Uterus (tissue), 4 donors: ENCODE data around the gene BNC2. TPM values are rescaled to one million over a fixed set of nuclear protein-coding genes. Genes with fewer than 3 reads are reported as not detected.

Experiments used
- DNase-seq, 2 donors: peaks; one replicate each; pipeline ENCODE4 v3.0.0-alpha.2; 2019 to 2020
- H3K27ac ChIP-seq, 2 donors: fragments of 200-600 bp; sonication (generic); 1 replicate in 1 of 2; 2 replicates in 1 of 2; pipeline ENCODE4 v1.5.1; 2016 to 2018
- H3K27me3 ChIP-seq, 2 donors: fragments of 200-600 bp; sonication (generic); one replicate each; pipeline ENCODE4 v1.5.1; 2018 to 2019; ENCODE audit warnings: control low read depth in 1 of 2
- H3K36me3 ChIP-seq, 2 donors: fragments of 200-600 bp; sonication (generic); one replicate each; pipeline ENCODE4 v1.5.1; 2019; ENCODE audit warnings: control low read depth in 1 of 2
- H3K4me1 ChIP-seq, 2 donors: fragments of 200-600 bp; sonication (generic); one replicate each; pipeline ENCODE4 v1.5.1; 2018 to 2019; ENCODE audit warnings: control low read depth in 1 of 2
- H3K4me3 ChIP-seq, 2 donors: fragments of 200-600 bp; sonication (generic); 1 replicate in 1 of 2; 2 replicates in 1 of 2; pipeline ENCODE4 v1.5.1; 2018 to 2019; ENCODE audit warnings: mild to moderate bottlenecking in 1 of 2
- H3K9me3 ChIP-seq, 2 donors: fragments of 200-600 bp; sonication (generic); one replicate each; pipeline ENCODE4 v1.5.1; 2019; ENCODE audit warnings: control low read depth in 1 of 2
- CTCF ChIP-seq, 4 experiments: fragments of 200-600 bp in 2 of 4; fragments of 450-650 bp in 2 of 4; sonication (generic) in 2 of 4; IDR thresholded peaks; one replicate each; pipeline ENCODE4 v1.5.1; 2016 to 2019; ENCODE audit warnings: antibody characterized with exemption in 4 of 4, mild to moderate bottlenecking in 2 of 4, moderate library complexity in 1 of 4
- POLR2A ChIP-seq, 2 donors: fragments of 450-650 bp; IDR thresholded peaks; one replicate each; pipeline ENCODE4 v1.6.1; 2016; ENCODE audit warnings: antibody characterized with exemption in 2 of 2, mild to moderate bottlenecking in 1 of 2, moderate library complexity in 1 of 2
- intact Hi-C: fragments of 100-400 bp; cut with DNase I; formaldehyde crosslinking; loops from one replicate; pipeline ENCODE4 v1.15.1; 2023; ENCODE audit warnings: low total_unique reads
- total RNA-seq, 4 donors: library from RNA; depleted of rRNA in 3 of 4; stranded (reverse); fragments of >200 nt in 3 of 4; gene quantifications; one replicate each; pipeline versions ENCODE4 v1.1.0 to v1.2.4, GENCODE V29; 2014 to 2023
- donor health status: DM: yes; HTN: yes; CAD: no.

The BNC2 gene
- total RNA-seq, 4 donors from 2014 or later: 85.9 to 293 (median 93.4) TPM

DNA sequence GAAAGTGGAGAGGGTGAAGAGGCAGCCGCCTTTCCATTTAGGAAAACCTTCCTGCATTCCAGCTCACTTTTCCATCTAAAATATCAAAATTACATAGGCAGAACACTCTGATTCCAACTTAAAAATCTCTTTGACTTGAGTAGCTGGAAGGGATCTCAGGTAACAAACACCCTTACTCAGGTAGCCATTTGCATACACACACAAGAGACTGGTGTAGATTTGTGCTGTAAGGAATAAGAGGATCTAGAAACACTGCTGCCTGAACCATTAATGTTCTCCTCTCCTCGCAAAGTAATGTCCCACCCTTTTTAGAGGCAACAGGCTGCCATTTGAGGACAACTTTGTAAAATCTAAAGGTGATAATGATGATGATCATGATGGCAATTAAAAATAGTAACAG is 53.5 kb downstream of the BNC2 start:
- no peak for DNase-seq
- Histone ChIP-seq H3K9me3 (no peaks in the 10 kb centered on the region), H3K36me3 (no peaks in the 10 kb centered on the region), H3K27me3 (no peaks in the 10 kb centered on the region), H3K4me3 (no peak overlapping the region), H3K4me1 (peaks cover 0 to 5% of the 10 kb centered on the region in 2 donors), H3K27ac (peak overlapping the region; percentile 4)
- TF ChIP-seq CTCF (IDR thresholded peaks at IDR 0.05) (no peak), POLR2A (IDR thresholded peaks at IDR 0.05) (no peak)
- intact Hi-C loops: no loop called here

DNA sequence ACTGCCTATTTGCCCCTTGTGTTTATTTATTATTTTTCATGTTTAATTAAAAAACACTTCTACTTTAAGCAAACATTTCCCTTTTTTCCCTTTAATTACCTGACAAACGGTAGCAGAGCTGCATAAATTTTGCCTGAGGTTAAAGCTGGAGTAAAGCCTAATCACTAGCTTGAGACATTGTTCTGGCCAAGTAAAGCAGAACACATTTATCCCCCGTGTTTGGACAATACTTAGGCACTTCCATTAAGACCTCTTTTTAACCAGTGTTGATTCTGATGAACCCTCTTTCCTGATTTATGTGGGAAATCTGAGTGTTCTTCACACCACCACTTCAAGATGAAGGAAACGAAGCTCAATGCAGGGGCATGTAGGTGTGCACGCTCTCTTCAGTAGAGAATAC is 54.5 kb downstream of the BNC2 start:
- H3K27me3 ChIP-seq: no peaks in the 10 kb centered on the region
- DNase-seq: no peak
- no peaks in the 10 kb centered on the region for H3K36me3 ChIP-seq
- no peak for TF ChIP-seq POLR2A (IDR thresholded peaks at IDR 0.05)
- TF ChIP-seq CTCF (IDR thresholded peaks at IDR 0.05): no peak
- H3K9me3 ChIP-seq: no peaks in the 10 kb centered on the region
- intact Hi-C loops: no loop called here
- H3K4me3 ChIP-seq: no peak overlapping the region
- peaks cover 0 to 5% of the 10 kb centered on the region in 2 donors for H3K4me1 ChIP-seq
- H3K27ac ChIP-seq: no peak overlapping the region

DNA sequence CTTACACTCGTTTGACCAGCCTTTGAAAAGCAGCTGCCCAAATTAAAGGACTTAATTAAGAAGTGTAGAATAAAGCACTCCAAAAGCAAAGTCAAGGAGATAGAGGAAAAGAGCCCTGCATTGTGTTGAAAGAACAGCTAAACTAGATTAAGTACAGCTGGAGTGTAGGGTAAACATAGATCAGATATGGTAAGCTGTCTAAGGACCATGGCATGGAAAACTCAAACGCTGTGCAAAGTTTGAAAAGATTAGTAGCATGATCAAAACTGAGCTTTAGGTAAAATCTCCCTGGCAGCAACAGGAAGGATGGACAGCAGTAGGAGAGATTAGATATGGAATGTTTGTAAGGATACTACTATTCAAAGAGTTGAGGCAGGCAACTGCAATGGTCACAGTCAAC is 55.4 kb downstream of the BNC2 start:
- peaks cover 0 to 5% of the 10 kb centered on the region in 2 donors for H3K4me1 ChIP-seq
- H3K27ac ChIP-seq: no peak overlapping the region
- no peaks in the 10 kb centered on the region for H3K9me3 ChIP-seq
- H3K4me3 ChIP-seq: no peak overlapping the region
- no peaks in the 10 kb centered on the region for H3K36me3 ChIP-seq
- H3K27me3 ChIP-seq: no peaks in the 10 kb centered on the region
- intact Hi-C loops: no loop called here
- no peak for TF ChIP-seq CTCF (IDR thresholded peaks at IDR 0.05)
- TF ChIP-seq POLR2A (IDR thresholded peaks at IDR 0.05): no peak
- DNase-seq: no peak

GRCh38 chr9:16813838-16814237 is 56.6 kb downstream of the BNC2 start:
- DNase-seq: no peak
- Histone ChIP-seq H3K27me3 (no peaks in the 10 kb centered on the region), H3K4me3 (no peak overlapping the region), H3K9me3 (no peaks in the 10 kb centered on the region), H3K27ac (no peak overlapping the region), H3K4me1 (peaks cover 0 to 5% of the 10 kb centered on the region in 2 donors), H3K36me3 (no peaks in the 10 kb centered on the region)
- intact Hi-C loops: no loop called here
- no peak for TF ChIP-seq CTCF (IDR thresholded peaks at IDR 0.05)
- no peak for TF ChIP-seq POLR2A (IDR thresholded peaks at IDR 0.05)

GRCh38 chr9:16811987-16812685 is 58.3 kb downstream of the BNC2 start:
- no peak for DNase-seq
- H3K36me3 ChIP-seq: no peaks in the 10 kb centered on the region
- no peaks in the 10 kb centered on the region for H3K9me3 ChIP-seq
- H3K27me3 ChIP-seq: no peaks in the 10 kb centered on the region
- no peaks in the 10 kb centered on the region for H3K4me1 ChIP-seq
- no peak overlapping the region for H3K4me3 ChIP-seq
- H3K27ac ChIP-seq: no peak overlapping the region
- TF ChIP-seq CTCF (IDR thresholded peaks at IDR 0.05): no peak
- TF ChIP-seq POLR2A (IDR thresholded peaks at IDR 0.05): no peak
- intact Hi-C loops: no loop called here
